HG02938 (cell line): ENCODE results near the gene PEX10.

Experiments used
- ATAC-seq: cut with Tn5 transposase; IDR thresholded peaks from one replicate; pipeline ENCODE4 v1.9.1; 2021; ENCODE audit warnings: mild to moderate bottlenecking, moderate library complexity; ENCODE audit not compliant: unreplicated experiment

The PEX10 gene

GRCh38 chr1:2389644-2390043 lies 22.7 kb downstream of the PEX10 start:
- ATAC-seq, result no peak

GRCh38 chr1:2388004-2388913 lies 24.1 kb downstream of the PEX10 start:
- no peak for ATAC-seq

- no peak for ATAC-seq
These were observed 25.4 kb downstream of the PEX10 start for GRCh38 chr1:2386636-2387611.

- no peak for ATAC-seq
These were observed 26.6 kb downstream of the PEX10 start for GRCh38 chr1:2385606-2386280.

- no peak for ATAC-seq
These were observed 27.4 kb downstream of the PEX10 start for GRCh38 chr1:2384941-2385481.

GRCh38 chr1:2384130-2384860 lies 28.1 kb downstream of the PEX10 start:
- ATAC-seq, result no peak

- no peak for ATAC-seq
These were observed 28.8 kb downstream of the PEX10 start for GRCh38 chr1:2383576-2383975.

- no peak for ATAC-seq
These were observed 29.6 kb downstream of the PEX10 start for GRCh38 chr1:2382621-2383361.

GRCh38 chr1:2381741-2382620 lies 30.4 kb downstream of the PEX10 start:
- ATAC-seq, result no peak

GRCh38 chr1:2380816-2381591 lies 31.4 kb downstream of the PEX10 start:
- ATAC-seq, result no peak

- no peak for ATAC-seq
These were observed 32.5 kb downstream of the PEX10 start for GRCh38 chr1:2379733-2380404.

GRCh38 chr1:2378956-2379732 lies 33.2 kb downstream of the PEX10 start:
- ATAC-seq, result no peak

- ATAC-seq, result no peak
These were observed 33.9 kb downstream of the PEX10 start for GRCh38 chr1:2378441-2378851.

GRCh38 chr1:2377751-2378440 lies 34.5 kb downstream of the PEX10 start:
- ATAC-seq, result no peak

GRCh38 chr1:2376931-2377672 lies 35.3 kb downstream of the PEX10 start:
- ATAC-seq, result no peak
